Astrocyte (in vitro differentiated cells and primary cell): ENCODE results near the gene GJD3.

Source experiments
- EZH2 ChIP-seq: IDR thresholded peaks from 2 replicates; pipeline ENCODE4 v1.6.1; 2012; ENCODE audit warnings: mild to moderate bottlenecking, low read length, inconsistent platforms; ENCODE audit not compliant: insufficient read depth
- TF ChIP-seq, protein P1 (sequence below): IDR thresholded peaks from 2 replicates; pipeline ENCODE4 v1.5.1; 2011; ENCODE audit warnings: low read depth, mild to moderate bottlenecking, inconsistent platforms, low read length, moderate library complexity; ENCODE audit not compliant: insufficient read depth

DNA sequence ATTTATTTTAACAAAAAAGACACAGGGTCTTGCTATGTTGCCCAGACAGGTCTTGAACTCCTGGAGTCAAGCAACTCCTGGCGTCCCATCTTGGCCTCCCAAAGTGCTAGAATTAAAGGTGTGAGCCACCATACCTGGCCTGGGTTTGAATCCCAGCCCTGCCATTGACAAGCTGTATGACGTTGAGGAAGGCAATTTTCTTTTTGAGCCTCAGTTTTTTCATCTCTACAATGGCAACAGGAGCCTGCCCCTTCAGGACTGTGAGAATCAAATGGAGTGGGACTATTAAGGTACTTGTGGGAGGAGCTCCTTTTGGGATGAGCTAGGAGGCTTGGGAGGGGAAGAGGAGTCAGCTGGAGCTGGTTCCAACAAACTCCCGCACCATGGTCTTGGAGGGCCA is 49.3 kb downstream of the GJD3 start:
- TF ChIP-seq, protein P1, sequence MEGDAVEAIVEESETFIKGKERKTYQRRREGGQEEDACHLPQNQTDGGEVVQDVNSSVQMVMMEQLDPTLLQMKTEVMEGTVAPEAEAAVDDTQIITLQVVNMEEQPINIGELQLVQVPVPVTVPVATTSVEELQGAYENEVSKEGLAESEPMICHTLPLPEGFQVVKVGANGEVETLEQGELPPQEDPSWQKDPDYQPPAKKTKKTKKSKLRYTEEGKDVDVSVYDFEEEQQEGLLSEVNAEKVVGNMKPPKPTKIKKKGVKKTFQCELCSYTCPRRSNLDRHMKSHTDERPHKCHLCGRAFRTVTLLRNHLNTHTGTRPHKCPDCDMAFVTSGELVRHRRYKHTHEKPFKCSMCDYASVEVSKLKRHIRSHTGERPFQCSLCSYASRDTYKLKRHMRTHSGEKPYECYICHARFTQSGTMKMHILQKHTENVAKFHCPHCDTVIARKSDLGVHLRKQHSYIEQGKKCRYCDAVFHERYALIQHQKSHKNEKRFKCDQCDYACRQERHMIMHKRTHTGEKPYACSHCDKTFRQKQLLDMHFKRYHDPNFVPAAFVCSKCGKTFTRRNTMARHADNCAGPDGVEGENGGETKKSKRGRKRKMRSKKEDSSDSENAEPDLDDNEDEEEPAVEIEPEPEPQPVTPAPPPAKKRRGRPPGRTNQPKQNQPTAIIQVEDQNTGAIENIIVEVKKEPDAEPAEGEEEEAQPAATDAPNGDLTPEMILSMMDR = no peak
- no peak for TF ChIP-seq EZH2
